Cardiac septum (tissue), 1 donor: Measurements from ENCODE around the gene B3GNT3. TPM values are rescaled to one million over a fixed set of nuclear protein-coding genes. Genes with fewer than 3 reads are reported as not detected.

Source experiments
- DNase-seq: peaks from one replicate; pipeline ENCODE4 v3.0.0-alpha.2; 2020; ENCODE audit warnings: low spot score
- intact Hi-C: fragments of 100-400 bp; cut with DNase I; formaldehyde crosslinking; loops from one replicate; pipeline ENCODE4 v1.14.0; 2022
- total RNA-seq: library from RNA; stranded (reverse); fragmentation: NEBNext Ultra II Directional; extraction: Animal tissue kit (Norgen Biotek cat#: 25700); gene quantifications from one replicate; pipeline ENCODE4 v1.2.1, GENCODE V29; 2021
- donor health status: DM: no; HTN: no; CAD: no.

Gene B3GNT3
- total RNA-seq, 1 donor from 2014 or later, result not detected

- intact Hi-C loops, result no loop called here
- DNase-seq, result no peak
Measured at GRCh38 chr19:17848595-17849292, 53.8 kb downstream of the B3GNT3 start.

GRCh38 chr19:17854061-17854460 is 59.1 kb downstream of the B3GNT3 start:
- no peak for DNase-seq
- intact Hi-C loops, result loop anchor here (10.0 kb wide), 1 partner anchor 149 kb away; no protein-coding TSS in a partner anchor

- DNase-seq, result peak; percentile 94
- intact Hi-C loops, result loop anchor here (10.0 kb wide), 1 partner anchor 151 kb away; no protein-coding TSS in a partner anchor
Measured at GRCh38 chr19:17855280-17856152, 60.6 kb downstream of the B3GNT3 start.

GRCh38 chr19:17859533-17860330 is 64.8 kb downstream of the B3GNT3 start, which contains the start of gene RPL18A:
Gene RPL18A (plus strand): TSS chr19:17859910. CDS start chr19:17859957, 47 bp downstream.
- DNase-seq, result peak; percentile 100
- intact Hi-C loops, result loop anchor here (1.0 to 10.0 kb wide), 3 partner anchors 73 to 155 kb away; no protein-coding TSS in a partner anchor

GRCh38 chr19:17860331-17860992 is 65.5 kb downstream of the B3GNT3 start:
- no peak for DNase-seq
- intact Hi-C loops, result no loop called here

GRCh38 chr19:17860993-17861360 is 66.0 kb downstream of the B3GNT3 start:
- DNase-seq, result no peak
- intact Hi-C loops, result no loop called here

- intact Hi-C loops, result no loop called here
- no peak for DNase-seq
Measured at GRCh38 chr19:17861542-17862402, 66.8 kb downstream of the B3GNT3 start.

- intact Hi-C loops, result no loop called here
- DNase-seq, result no peak
Measured at GRCh38 chr19:17862711-17863519, 68.0 kb downstream of the B3GNT3 start.

Other genes starting within 250 kb of the B3GNT3 start
- gene COLGALT1, start 239.5 kb upstream of the B3GNT3 start, total RNA-seq, result 41.1 TPM
- gene UNC13A, start 106.8 kb upstream of the B3GNT3 start, total RNA-seq, result 0.30 TPM
- 27.5 TPM for gene MAP1S, start 75.7 kb upstream of the B3GNT3 start, total RNA-seq
- gene FCHO1, start 43.7 kb upstream of the B3GNT3 start, total RNA-seq, result 1.0 TPM
- gene INSL3, start 26.4 kb downstream of the B3GNT3 start, total RNA-seq, result not detected
- gene JAK3, start 52.8 kb downstream of the B3GNT3 start, total RNA-seq, result 6.2 TPM
- gene RPL18A, start 64.8 kb downstream of the B3GNT3 start, total RNA-seq, result 669 TPM
- not detected for gene SLC5A5, start 76.8 kb downstream of the B3GNT3 start, total RNA-seq
- 71.3 TPM for gene CCDC124, start 137.9 kb downstream of the B3GNT3 start, total RNA-seq
- 0.19 TPM for gene KCNN1, start 172.0 kb downstream of the B3GNT3 start, total RNA-seq
- 9.2 TPM for gene ARRDC2, start 213.0 kb downstream of the B3GNT3 start, total RNA-seq